DLD1 (cell line): ENCODE data around the gene EHMT1.
"Not testable (repeated sequence)": the region's sequence is repeated elsewhere in the genome, so short reads cannot be mapped to it uniquely, and the experiment has no call there.

Experiments used
- in situ Hi-C: cut with HindIII; loops from 2 replicates; pipeline ENCODE4 v1.10.0; 2017; ENCODE audit warnings: low sequenced_read_pairs

The EHMT1 gene

GRCh38 chr9:137614631-137615386, 4.0 kb upstream of the EHMT1 start:
- in situ Hi-C loops = no loop called here

GRCh38 chr9:137615387-137615871, 3.4 kb upstream of the EHMT1 start:
- in situ Hi-C loops = no loop called here

GRCh38 chr9:137619240-137620047, 639 bp downstream of the EHMT1 start:
- in situ Hi-C loops = no loop called here

GRCh38 chr9:137620048-137620405, 1.2 kb downstream of the EHMT1 start:
- in situ Hi-C loops = no loop called here

- in situ Hi-C loops = no loop called here
Measured at GRCh38 chr9:137620581-137620980, 1.8 kb downstream of the EHMT1 start.

- in situ Hi-C loops = no loop called here
Measured at GRCh38 chr9:137621131-137621757, 2.4 kb downstream of the EHMT1 start.

GRCh38 chr9:137622211-137622610, 3.4 kb downstream of the EHMT1 start:
- in situ Hi-C loops = not testable (repeated sequence)

- in situ Hi-C loops = no loop called here
Measured at GRCh38 chr9:137626464-137626863, 7.7 kb downstream of the EHMT1 start.

GRCh38 chr9:137627406-137627805, 8.6 kb downstream of the EHMT1 start:
- in situ Hi-C loops = not testable (repeated sequence)

- in situ Hi-C loops = no loop called here
Measured at GRCh38 chr9:137630126-137630525, 11.3 kb downstream of the EHMT1 start.

GRCh38 chr9:137630679-137631078, 11.9 kb downstream of the EHMT1 start:
- in situ Hi-C loops = no loop called here

GRCh38 chr9:137631345-137632229, 12.8 kb downstream of the EHMT1 start:
- in situ Hi-C loops = no loop called here

GRCh38 chr9:137632230-137633161, 13.7 kb downstream of the EHMT1 start:
- in situ Hi-C loops = no loop called here

- in situ Hi-C loops = no loop called here
Measured at GRCh38 chr9:137634016-137634415, 15.2 kb downstream of the EHMT1 start.

- in situ Hi-C loops = no loop called here
Measured at GRCh38 chr9:137638680-137639079, 19.9 kb downstream of the EHMT1 start.

- in situ Hi-C loops = no loop called here
Measured at GRCh38 chr9:137639303-137640051, 20.7 kb downstream of the EHMT1 start.

- in situ Hi-C loops = no loop called here
Measured at GRCh38 chr9:137640862-137641261, 22.1 kb downstream of the EHMT1 start.

- in situ Hi-C loops = no loop called here
Measured at GRCh38 chr9:137642118-137642601, 23.4 kb downstream of the EHMT1 start.

GRCh38 chr9:137642892-137643291, 24.1 kb downstream of the EHMT1 start:
- in situ Hi-C loops = no loop called here
